ENCODE data around the gene FOXF1.

Gene FOXF1

GRCh38 chr16:86505185-86505898 lies 5.0 kb upstream of the FOXF1 start:
- peak; percentile 48 for DNase-seq (ENCODE audit: low read depth)

- DNase-seq (ENCODE audit: low read depth), result peak; percentile 22
Measured at GRCh38 chr16:86505899-86506864, 4.1 kb upstream of the FOXF1 start.

GRCh38 chr16:86507173-86508027 lies 2.9 kb upstream of the FOXF1 start:
- DNase-seq (ENCODE audit: low read depth), result peak; percentile 45

GRCh38 chr16:86508028-86508946 lies 2.0 kb upstream of the FOXF1 start:
- DNase-seq (ENCODE audit: low read depth), result peak; percentile 71

GRCh38 chr16:86508947-86509758 lies 1.2 kb upstream of the FOXF1 start:
- peak; percentile 94 for DNase-seq (ENCODE audit: low read depth)

GRCh38 chr16:86509759-86510464 lies 415 bp upstream of the FOXF1 start:
- DNase-seq (ENCODE audit: low read depth), result peak; percentile 97

- DNase-seq (ENCODE audit: low read depth), result peak; percentile 40
Measured at GRCh38 chr16:86511317-86512161, 1.2 kb downstream of the FOXF1 start.

- DNase-seq (ENCODE audit: low read depth), result peak; percentile 51
Measured at GRCh38 chr16:86512301-86512859, 2.1 kb downstream of the FOXF1 start.

- peak; percentile 46 for DNase-seq (ENCODE audit: low read depth)
Measured at GRCh38 chr16:86512860-86513470, 2.6 kb downstream of the FOXF1 start.

- no peak for DNase-seq (ENCODE audit: low read depth)
Measured at GRCh38 chr16:86513471-86514277, 3.3 kb downstream of the FOXF1 start.

GRCh38 chr16:86514481-86515376 lies 4.4 kb downstream of the FOXF1 start:
- DNase-seq (ENCODE audit: low read depth), result peak; percentile 21

- peak; percentile 41 for DNase-seq (ENCODE audit: low read depth)
Measured at GRCh38 chr16:86515413-86515776, 5.1 kb downstream of the FOXF1 start.

GRCh38 chr16:86515777-86516622 lies 5.7 kb downstream of the FOXF1 start:
- DNase-seq (ENCODE audit: low read depth), result peak; percentile 60

- peak; percentile 84 for DNase-seq (ENCODE audit: low read depth)
Measured at GRCh38 chr16:86516623-86517003, 6.3 kb downstream of the FOXF1 start.

- no peak for DNase-seq (ENCODE audit: low read depth)
Measured at GRCh38 chr16:86517033-86517432, 6.7 kb downstream of the FOXF1 start.
